Caco-2 (cell line): ENCODE data around the gene TMEM215. TPM values are rescaled to one million over a fixed set of nuclear protein-coding genes. Genes with fewer than 3 reads are reported as not detected.
"Not testable (repeated sequence)": the region's sequence is repeated elsewhere in the genome, so short reads cannot be mapped to it uniquely, and the experiment has no call there.

Experiments used
- BruUV-seq: library from RNA; stranded (reverse); fragments of 400-500 nt; replicated peaks from 2 replicates; lab custom pipeline; 2021; lab: Mats Ljungman, UMichigan
- CTCF ChIA-PET: fragments of 300-600 bp; sonication (Branson Sonifier 250); formaldehyde crosslinking; loops from one replicate; lab custom pipeline; 2022; ENCODE audit warnings: antibody characterized with exemption; lab: Charles Lee
- POLR2A ChIA-PET: fragments of 300-600 bp; sonication (Branson Sonifier 250); formaldehyde crosslinking; loops from one replicate; lab custom pipeline; 2022; ENCODE audit warnings: antibody characterized with exemption; lab: Charles Lee
- DNase-seq, 2 experiments: peaks; one replicate each; pipeline versions ENCODE4 v3.0.0 to v3.0.0-alpha.2; 2020 to 2022
- H3K27me3 ChIP-seq: replicated peaks from 2 replicates; pipeline ENCODE4 v1.6.0; 2011; ENCODE audit warnings: low read length; ENCODE audit not compliant: control insufficient read depth, insufficient read depth
- H3K36me3 ChIP-seq: 2 replicates; pipeline ENCODE4 v1.5.1; 2011; ENCODE audit warnings: low read length; ENCODE audit not compliant: control insufficient read depth, insufficient read depth
- H3K4me1 ChIP-seq: fragments of 250-450 bp; sonication (Bioruptor Pico); 2 replicates; pipeline ENCODE4 v1.5.1; 2020; ENCODE audit warnings: mild to moderate bottlenecking
- H3K4me3 ChIP-seq: 2 replicates; pipeline ENCODE4 v1.5.1; 2011; ENCODE audit warnings: low read depth, mild to moderate bottlenecking, control low read depth, low read length
- H3K9me3 ChIP-seq: fragments of 250-450 bp; sonication (Bioruptor Pico); 2 replicates; pipeline ENCODE4 v1.5.1; 2020; ENCODE audit warnings: mild to moderate bottlenecking, moderate library complexity
- H3K27ac Mint-ChIP-seq: one replicate; pipeline ENCODE4 v1.8.0; 2022; ENCODE audit warnings: mixed read lengths; ENCODE audit not compliant: unreplicated experiment
- H3K27me3 Mint-ChIP-seq: one replicate; pipeline ENCODE4 v1.8.0; 2022; ENCODE audit warnings: mixed read lengths; ENCODE audit not compliant: insufficient read depth, unreplicated experiment
- H3K36me3 Mint-ChIP-seq: one replicate; pipeline ENCODE4 v1.8.0; 2022; ENCODE audit warnings: mild to moderate bottlenecking, mixed read lengths; ENCODE audit not compliant: insufficient read depth, unreplicated experiment
- H3K4me1 Mint-ChIP-seq: one replicate; pipeline ENCODE4 v1.8.0; 2022; ENCODE audit warnings: low read depth, mixed read lengths; ENCODE audit not compliant: unreplicated experiment
- H3K4me3 Mint-ChIP-seq: one replicate; pipeline ENCODE4 v1.8.0; 2022; ENCODE audit warnings: mild to moderate bottlenecking, moderate library complexity, mixed read lengths; ENCODE audit not compliant: unreplicated experiment
- H3K9me3 Mint-ChIP-seq: one replicate; pipeline ENCODE4 v1.8.0; 2022; ENCODE audit warnings: mixed read lengths; ENCODE audit not compliant: unreplicated experiment
- CTCF ChIP-seq, 2 experiments: fragments of 200-600 bp in 1 of 2; IDR thresholded peaks; 1 replicate in 1 of 2; 2 replicates in 1 of 2; pipeline versions ENCODE4 v1.5.1 to v1.8.0; 2011 to 2022; ENCODE audit warnings: antibody characterized with exemption in 1 of 2, control low read depth in 1 of 2, inconsistent platforms in 1 of 2, low read depth in 1 of 2, low read length in 1 of 2, mild to moderate bottlenecking in 1 of 2, moderate library complexity in 1 of 2; ENCODE audit not compliant: insufficient read depth in 1 of 2, severe bottlenecking in 1 of 2, unreplicated experiment in 1 of 2
- intact Hi-C: fragments of 100-400 bp; cut with micrococcal nuclease; formaldehyde crosslinking; loops from one replicate; pipeline ENCODE4 v1.10.0; 2022; ENCODE audit not compliant: unreplicated experiment
- total RNA-seq: library from RNA; stranded (reverse); gene quantifications from 2 replicates; pipeline ENCODE4 v1.2.3, GENCODE V29; 2022

The TMEM215 gene
- total RNA-seq, 1 experiment from 2014 or later: not detected

- no TSS peak for BruUV-seq
- Histone ChIP-seq H3K9me3 (no peaks in the 10 kb centered on the region), H3K27me3 (no peaks in the 10 kb centered on the region; the same call in 1 of the 2 replicates), H3K4me3 (no peak overlapping the region), H3K4me1 (no peaks in the 10 kb centered on the region), H3K36me3 (no peaks in the 10 kb centered on the region)
- no peak for DNase-seq
- H3K36me3 Mint-ChIP-seq: no peaks in the 10 kb centered on the region
- intact Hi-C loops: no loop called here
- H3K4me1 Mint-ChIP-seq: no peaks in the 10 kb centered on the region
- no peaks in the 10 kb centered on the region for H3K9me3 Mint-ChIP-seq
- no peak overlapping the region for H3K4me3 Mint-ChIP-seq
- H3K27me3 Mint-ChIP-seq: peaks cover 8% of the 10 kb centered on the region
- ChIA-PET CTCF (no interaction called here), POLR2A (no interaction called here)
- no peak for TF ChIP-seq CTCF (IDR thresholded peaks at IDR 0.05; ENCODE audit: insufficient read depth in 1 of 2, low read depth in 1 of 2, low read length in 1 of 2, severe bottlenecking in 1 of 2, unreplicated experiment in 1 of 2)
- H3K27ac Mint-ChIP-seq: no peak overlapping the region
Measured at GRCh38 chr9:32787816-32788215, 4.5 kb downstream of the TMEM215 start.

- intact Hi-C loops, POLR2A ChIA-PET, H3K36me3 Mint-ChIP-seq, H3K27me3 ChIP-seq, DNase-seq, H3K9me3 ChIP-seq, H3K4me3 Mint-ChIP-seq, H3K27ac Mint-ChIP-seq, H3K4me3 ChIP-seq, H3K4me1 Mint-ChIP-seq, H3K4me1 ChIP-seq, BruUV-seq, CTCF ChIA-PET, H3K36me3 ChIP-seq, H3K27me3 Mint-ChIP-seq: not testable (repeated sequence)
- peaks cover 20% of the 10 kb centered on the region for H3K9me3 Mint-ChIP-seq
Measured at GRCh38 chr9:32796015-32796414, 12.7 kb downstream of the TMEM215 start.

- Mint-ChIP-seq H3K4me3 (no peak overlapping the region), H3K9me3 (peaks cover 9% of the 10 kb centered on the region), H3K4me1 (no peaks in the 10 kb centered on the region), H3K27ac (no peak overlapping the region), H3K36me3 (no peaks in the 10 kb centered on the region), H3K27me3 (peaks cover 16% of the 10 kb centered on the region)
- no peaks in the 10 kb centered on the region for H3K4me1 ChIP-seq
- POLR2A ChIA-PET: no interaction called here
- BruUV-seq: no TSS peak
- peaks cover 3% of the 10 kb centered on the region; the same call in 1 of the 2 replicates for H3K9me3 ChIP-seq
- CTCF ChIA-PET: no interaction called here
- TF ChIP-seq CTCF (IDR thresholded peaks at IDR 0.05; ENCODE audit: insufficient read depth in 1 of 2, low read depth in 1 of 2, low read length in 1 of 2, severe bottlenecking in 1 of 2, unreplicated experiment in 1 of 2): no peak
- intact Hi-C loops: no loop called here
- no peaks in the 10 kb centered on the region for H3K36me3 ChIP-seq
- H3K27me3 ChIP-seq: no peaks in the 10 kb centered on the region
- no peak for DNase-seq
- H3K4me3 ChIP-seq: no peak overlapping the region
Measured at GRCh38 chr9:32801530-32801929, 18.2 kb downstream of the TMEM215 start.

- intact Hi-C loops: no loop called here
- H3K36me3 Mint-ChIP-seq: no peaks in the 10 kb centered on the region
- no peak for DNase-seq
- H3K4me3 Mint-ChIP-seq: no peak overlapping the region
- no peaks in the 10 kb centered on the region for H3K4me1 ChIP-seq
- H3K9me3 Mint-ChIP-seq: no peaks in the 10 kb centered on the region
- POLR2A ChIA-PET: no interaction called here
- CTCF ChIA-PET: no interaction called here
- no peaks in the 10 kb centered on the region for H3K4me1 Mint-ChIP-seq
- BruUV-seq: no TSS peak
- H3K9me3 ChIP-seq: 0 out of 2 replicates have a peak, but pooled peaks cover 3% of the 10 kb centered on the region
- H3K4me3 ChIP-seq: no peak overlapping the region
- H3K27ac Mint-ChIP-seq: no peak overlapping the region
- H3K27me3 ChIP-seq: no peaks in the 10 kb centered on the region
- H3K27me3 Mint-ChIP-seq: peaks cover 18% of the 10 kb centered on the region
- TF ChIP-seq CTCF (IDR thresholded peaks at IDR 0.05; ENCODE audit: insufficient read depth in 1 of 2, low read depth in 1 of 2, low read length in 1 of 2, severe bottlenecking in 1 of 2, unreplicated experiment in 1 of 2): no peak
- no peaks in the 10 kb centered on the region for H3K36me3 ChIP-seq
Measured at GRCh38 chr9:32807217-32807616, 23.9 kb downstream of the TMEM215 start.
